AG09319 (cell line): Measurements from ENCODE around the gene WSCD2.

Experiments used
- DNase-seq: peaks from one replicate; pipeline ENCODE4 v3.0.0-alpha.2; 2010; ENCODE audit warnings: low read depth; ENCODE audit errors: extremely low read depth
- CTCF ChIP-seq: IDR thresholded peaks from 2 replicates; pipeline ENCODE4 v1.5.1; 2011; ENCODE audit warnings: low read depth, mild to moderate bottlenecking, inconsistent platforms, low read length, moderate library complexity

Gene WSCD2

DNA sequence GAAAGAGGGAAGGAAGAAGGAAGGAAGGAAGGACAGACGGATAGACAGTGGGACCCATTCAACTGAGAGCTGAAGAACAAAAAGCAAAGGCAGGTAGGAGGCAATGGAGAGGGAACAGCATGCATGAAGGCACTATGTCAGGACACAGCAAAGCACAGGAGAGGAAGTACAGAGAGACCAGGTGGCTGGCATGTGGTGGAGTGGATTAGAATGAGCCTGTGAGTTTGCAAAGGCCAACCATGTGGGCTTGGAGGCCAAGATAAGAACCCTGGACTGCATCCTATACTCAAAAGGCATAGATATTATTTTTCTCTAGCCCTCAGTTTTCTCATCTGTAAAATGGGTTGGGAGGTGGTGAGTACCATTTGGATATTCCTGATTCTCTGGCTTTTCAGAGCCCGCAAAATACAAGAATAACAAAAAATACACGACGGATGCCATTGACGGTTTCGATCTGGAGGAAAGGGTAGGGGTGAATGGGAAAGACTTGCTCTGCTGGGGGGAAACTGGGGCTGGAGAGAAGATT is 102.9 kb downstream of the WSCD2 start:
- no peak for DNase-seq
- no peak for TF ChIP-seq CTCF

DNA sequence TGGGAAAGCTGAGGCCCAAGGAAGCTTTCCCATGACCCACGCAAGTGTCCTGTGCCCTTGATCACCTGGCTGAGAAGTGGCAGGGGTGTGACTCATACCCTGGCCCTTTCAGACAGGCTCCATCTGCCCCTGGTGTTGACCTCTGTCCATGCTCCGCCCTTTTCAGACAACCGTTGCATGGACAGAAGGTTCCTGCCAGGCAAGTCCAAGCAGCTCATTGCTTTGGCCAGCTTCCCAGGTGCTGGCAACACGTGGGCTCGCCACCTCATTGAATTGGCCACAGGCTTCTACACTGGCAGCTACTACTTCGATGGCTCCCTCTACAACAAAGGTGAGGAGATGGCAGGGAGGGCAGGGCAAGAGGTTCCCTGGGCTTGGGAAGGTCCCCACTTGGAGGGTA is 103.5 kb downstream of the WSCD2 start:
- TF ChIP-seq CTCF: no peak
- no peak for DNase-seq

GRCh38 chr12:108234158-108234557 is 105.1 kb downstream of the WSCD2 start:
- TF ChIP-seq CTCF: peak; percentile 37
- no peak for DNase-seq

- no peak for TF ChIP-seq CTCF
- DNase-seq: no peak
These were observed 106.3 kb downstream of the WSCD2 start for GRCh38 chr12:108235197-108235984.

- no peak for DNase-seq
These were observed 106.8 kb downstream of the WSCD2 start for GRCh38 chr12:108235985-108236263.

DNA sequence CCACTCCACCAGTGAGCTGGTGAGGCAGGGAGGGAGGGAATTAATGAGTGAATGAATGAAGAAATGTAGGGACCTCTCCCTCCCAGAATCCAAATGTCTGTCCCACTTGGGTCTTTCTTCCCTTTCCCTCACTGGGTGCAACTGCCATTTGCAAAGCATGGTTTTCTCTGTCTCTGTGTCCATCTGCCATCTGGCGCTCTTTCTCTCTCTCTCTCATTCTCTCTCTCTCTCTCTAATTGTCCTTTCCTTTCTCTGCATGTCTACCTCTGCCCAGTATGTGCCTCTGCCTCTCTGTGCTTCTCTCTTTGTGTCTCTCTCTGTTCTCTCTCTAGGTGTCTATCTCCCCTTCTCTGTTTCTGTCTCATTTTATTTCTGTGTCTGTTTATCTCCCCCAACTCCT is 107.3 kb downstream of the WSCD2 start:
- TF ChIP-seq CTCF: no peak
- DNase-seq: no peak

More at GRCh38 chr12:108235985-108236263, 106.8 kb downstream of the WSCD2 start:
- no peak for TF ChIP-seq CTCF

DNA sequence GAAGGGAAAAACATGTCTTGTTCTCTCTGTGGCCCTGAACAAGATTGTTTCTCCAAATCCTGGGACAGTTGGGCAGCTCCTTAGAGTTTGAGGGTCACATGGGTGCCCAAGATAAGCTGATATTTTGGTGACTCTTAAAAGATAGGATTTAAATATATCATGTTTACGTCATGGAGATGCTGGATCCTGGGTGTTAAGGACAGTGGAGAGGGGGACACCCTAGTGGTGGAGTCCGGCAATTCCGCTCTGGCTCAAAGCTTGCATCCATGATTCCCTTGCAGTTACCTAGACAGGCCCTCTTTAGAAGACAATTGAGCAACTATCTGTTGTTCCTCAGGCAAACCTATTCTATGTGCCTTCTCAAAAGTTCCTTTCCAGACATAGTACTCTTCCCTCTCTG is 108.2 kb downstream of the WSCD2 start:
- no peak for DNase-seq
- no peak for TF ChIP-seq CTCF
